ENCODE measurements around the gene MAB21L3.
"Not testable (repeated sequence)": the region's sequence is repeated elsewhere in the genome, so short reads cannot be mapped to it uniquely, and the experiment has no call there.

The MAB21L3 gene

DNA sequence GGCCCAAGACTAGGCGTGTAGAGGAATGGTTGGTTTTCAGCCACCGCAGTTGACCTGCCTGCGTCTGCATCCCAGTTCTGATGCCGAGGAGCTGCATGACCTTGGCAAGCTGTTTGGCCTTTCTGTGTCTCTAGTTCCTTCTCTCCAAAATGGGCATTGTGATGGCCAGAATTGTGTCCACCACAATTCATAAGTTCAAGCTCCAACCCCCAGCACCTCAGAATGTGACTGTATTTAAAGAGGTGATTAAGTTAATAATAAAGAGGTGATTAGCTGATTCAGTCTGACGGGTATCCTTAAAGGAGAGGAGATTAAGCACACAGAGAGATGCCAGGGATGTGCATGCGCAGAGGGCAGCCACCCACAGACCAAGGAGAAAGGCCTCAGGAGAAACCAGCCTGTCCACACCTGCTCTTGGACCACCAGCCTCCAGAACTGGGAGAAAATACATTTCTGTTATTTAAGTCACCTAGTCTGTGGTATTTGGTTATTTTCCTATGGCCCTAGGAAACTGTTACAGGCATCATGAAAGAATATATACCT lies 28.5 kb downstream of the MAB21L3 start:
- DNase-seq, result no peak

- DNase-seq, result no peak
Measured at GRCh38 chr1:116144151-116144550, 33.0 kb downstream of the MAB21L3 start.

GRCh38 chr1:116146447-116147113 lies 35.4 kb downstream of the MAB21L3 start:
- not testable (repeated sequence) for DNase-seq

- DNase-seq, result no peak
Measured at GRCh38 chr1:116147114-116147510, 35.9 kb downstream of the MAB21L3 start.

DNA sequence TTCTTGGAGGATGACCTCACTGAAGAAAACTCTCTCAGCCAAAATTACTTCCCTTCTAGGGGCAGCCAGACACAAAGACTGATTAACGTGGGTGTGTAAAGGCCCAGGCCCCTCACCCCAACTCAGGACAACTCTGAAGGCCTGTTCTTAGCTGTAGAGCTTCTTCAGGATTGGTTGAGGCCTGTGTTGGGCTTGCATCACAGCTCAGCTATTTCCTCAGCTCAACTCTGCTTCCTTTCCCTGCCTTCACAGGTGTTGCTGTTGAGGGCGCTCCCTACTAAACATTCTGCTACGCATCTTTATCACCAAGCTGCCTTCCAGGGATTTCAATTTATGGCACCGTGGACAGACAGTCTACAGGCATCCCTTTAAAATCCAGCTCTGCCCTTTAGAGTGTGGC lies 36.8 kb downstream of the MAB21L3 start:
- DNase-seq, result no peak

- no peak for DNase-seq
Measured at GRCh38 chr1:116148967-116149366, 37.8 kb downstream of the MAB21L3 start.

DNA sequence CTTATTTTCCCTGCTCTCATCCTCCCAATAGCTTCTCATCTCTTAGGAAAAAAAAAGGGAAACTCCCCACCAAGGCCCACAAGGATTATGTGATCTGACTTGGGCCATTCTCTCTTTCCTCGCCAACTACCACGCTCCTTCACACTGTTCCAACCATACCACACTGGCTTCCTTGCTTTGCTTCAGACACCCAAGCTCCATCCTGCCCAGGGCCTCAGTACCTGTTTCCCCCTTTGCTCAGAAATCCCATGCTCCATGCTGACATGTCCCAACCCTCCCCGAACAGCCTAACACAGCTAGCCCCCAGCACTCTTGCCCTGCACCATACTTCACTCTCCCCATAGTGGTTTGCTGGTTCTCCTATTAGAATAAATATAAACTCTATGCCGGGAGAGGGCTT lies 39.2 kb downstream of the MAB21L3 start:
- DNase-seq, result no peak

GRCh38 chr1:116151739-116152576 lies 40.8 kb downstream of the MAB21L3 start:
- peak; percentile 58 to 83 for DNase-seq

DNA sequence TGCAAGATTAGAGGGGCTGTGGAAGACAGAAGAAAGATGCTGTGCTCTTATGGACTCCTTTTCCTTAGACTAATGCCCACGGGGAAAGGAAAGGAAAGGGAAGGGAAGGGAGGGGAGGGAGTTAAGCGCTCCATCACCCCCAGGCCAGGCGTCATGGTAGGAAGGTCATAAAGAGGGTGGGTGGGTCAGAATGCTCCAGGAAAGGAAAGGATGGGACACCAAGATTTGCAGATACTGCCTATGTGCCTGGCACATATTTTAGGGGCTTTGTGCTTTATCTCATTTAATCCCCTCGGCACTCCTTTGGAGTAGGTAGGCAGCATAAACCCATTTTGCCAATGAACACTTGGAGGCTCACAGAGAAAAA lies 41.4 kb downstream of the MAB21L3 start:
- DNase-seq, result no peak

DNA sequence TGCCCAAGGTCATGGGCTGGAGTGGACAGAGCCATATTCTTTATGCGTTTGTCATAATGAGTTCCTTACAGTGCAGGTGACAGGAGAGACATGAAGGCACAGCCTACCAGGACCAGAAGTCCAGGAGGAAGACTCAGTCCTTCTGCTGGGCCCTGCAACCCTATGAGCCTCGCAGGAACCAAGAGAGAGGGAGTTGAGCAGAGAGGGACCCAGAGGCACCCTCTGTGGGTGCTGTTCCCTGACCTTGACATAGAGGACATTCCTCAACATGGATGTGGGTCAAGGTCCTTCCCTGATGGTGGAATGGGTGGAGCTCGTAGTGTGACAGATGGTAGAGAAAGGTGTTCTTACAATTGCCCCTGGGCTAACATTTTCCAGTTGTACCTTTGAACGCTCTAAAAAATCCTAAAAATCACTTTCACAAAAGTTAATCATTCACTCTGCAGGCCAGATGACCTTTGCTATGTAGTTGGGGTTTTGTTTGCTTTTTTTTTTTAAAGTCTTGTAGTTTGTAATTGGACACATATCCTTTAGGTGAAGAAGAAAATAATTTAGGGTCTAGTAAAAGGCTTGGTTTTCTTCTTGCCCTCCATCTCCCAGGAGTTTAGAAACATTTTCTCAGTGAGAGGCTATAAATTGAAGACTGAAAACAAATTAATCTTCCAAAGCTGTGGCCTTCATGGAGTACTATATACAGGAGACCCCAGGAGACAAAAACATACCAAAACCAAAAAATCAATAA lies 41.9 kb downstream of the MAB21L3 start:
- no peak for DNase-seq

- DNase-seq, result no peak
Measured at GRCh38 chr1:116153692-116154031, 42.5 kb downstream of the MAB21L3 start.

- DNase-seq, result no peak
Measured at GRCh38 chr1:116154536-116154935, 43.3 kb downstream of the MAB21L3 start.

DNA sequence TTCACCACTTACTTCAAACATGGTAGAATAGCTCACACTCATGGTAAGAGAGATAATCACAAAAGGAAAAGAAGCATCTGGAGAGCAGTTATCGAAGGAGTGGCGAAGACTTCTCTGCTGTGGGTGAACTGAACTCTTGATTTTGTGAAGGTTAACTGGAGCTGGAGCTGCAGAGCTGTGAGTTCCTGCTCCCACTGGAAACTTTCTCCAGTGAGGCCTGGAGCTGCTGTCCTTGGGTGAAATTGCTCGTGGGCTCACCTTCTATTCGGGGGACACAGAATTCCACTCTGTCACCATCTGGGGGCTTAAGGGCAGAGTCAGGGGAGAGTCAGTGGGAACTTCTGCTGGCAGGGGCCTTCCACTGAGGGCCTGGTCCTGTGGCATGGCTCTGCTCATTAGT lies 45.9 kb downstream of the MAB21L3 start:
- no peak for DNase-seq

DNA sequence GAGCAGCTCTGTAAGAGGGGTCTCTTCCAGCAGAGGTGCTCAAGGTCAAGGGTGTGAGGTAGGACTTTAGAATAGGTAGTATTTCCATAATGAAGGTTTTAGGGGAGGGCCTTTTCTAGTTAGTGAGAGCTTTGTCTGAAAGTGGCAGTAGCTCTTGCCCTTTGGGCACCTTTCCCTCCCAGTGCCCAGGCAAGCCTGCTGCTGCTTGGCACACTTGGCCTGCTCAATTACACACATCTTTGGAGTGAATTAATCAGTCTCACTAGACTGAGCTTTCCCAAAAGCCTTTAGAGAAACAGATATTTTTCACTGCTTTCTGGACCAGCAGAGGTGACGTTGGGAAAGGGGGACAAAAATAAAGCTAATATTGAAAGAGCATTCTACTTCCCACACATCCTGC lies 48.0 kb downstream of the MAB21L3 start:
- DNase-seq, result no peak

GRCh38 chr1:116159611-116160010 lies 48.4 kb downstream of the MAB21L3 start:
- no peak for DNase-seq

- DNase-seq, result no peak
Measured at GRCh38 chr1:116161390-116161789, 50.2 kb downstream of the MAB21L3 start.

DNA sequence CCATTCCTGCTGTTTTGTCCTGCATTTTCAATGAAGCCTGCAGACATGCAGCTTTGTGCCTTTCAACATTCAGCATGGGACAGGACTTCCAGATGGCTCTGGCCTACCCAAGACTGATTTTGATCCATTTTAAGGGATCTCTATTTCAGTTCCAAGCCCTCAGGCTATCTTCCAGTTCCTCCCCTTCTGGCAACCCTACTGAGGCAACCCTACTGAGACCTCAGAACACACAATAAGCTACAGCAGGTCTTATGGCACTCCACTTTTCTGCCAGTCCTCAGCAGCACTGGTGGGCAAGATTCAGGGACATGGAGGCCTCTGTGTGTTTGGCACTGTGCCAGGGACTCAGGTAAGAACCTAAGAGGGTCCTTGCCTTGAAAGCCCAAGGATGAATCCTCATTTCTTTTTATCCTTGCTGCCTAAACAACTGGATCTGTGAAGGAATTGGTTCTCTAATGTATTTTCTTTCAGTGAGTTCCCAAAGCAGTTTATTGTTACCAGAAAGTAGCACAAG lies 50.7 kb downstream of the MAB21L3 start:
- peak in 1 of 2 experiments; percentile 41 for DNase-seq

DNA sequence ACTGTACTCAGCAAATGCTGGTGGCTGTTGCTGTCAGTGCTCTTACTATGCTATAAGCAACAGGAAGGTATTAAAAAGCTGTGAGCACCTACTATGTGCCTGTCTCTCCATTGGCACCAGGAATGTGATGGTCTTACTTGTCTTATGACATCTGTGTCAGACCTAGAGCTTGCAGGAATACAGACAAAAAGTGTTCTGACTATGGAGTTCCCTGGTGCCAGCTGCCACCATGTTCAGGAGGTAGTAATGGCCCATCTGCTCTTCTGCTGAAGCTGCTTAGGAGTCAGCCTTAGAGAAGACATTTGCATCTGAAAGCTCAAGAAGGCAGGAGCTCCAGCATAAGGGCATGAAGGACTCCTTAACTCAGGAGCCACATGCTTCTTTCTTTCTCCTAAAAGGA lies 52.3 kb downstream of the MAB21L3 start:
- DNase-seq, result no peak

GRCh38 chr1:116164150-116164549 lies 53.0 kb downstream of the MAB21L3 start:
- DNase-seq, result no peak

GRCh38 chr1:116164604-116165368 lies 53.6 kb downstream of the MAB21L3 start:
- peak in 1 of 2 experiments; percentile 32 for DNase-seq

DNA sequence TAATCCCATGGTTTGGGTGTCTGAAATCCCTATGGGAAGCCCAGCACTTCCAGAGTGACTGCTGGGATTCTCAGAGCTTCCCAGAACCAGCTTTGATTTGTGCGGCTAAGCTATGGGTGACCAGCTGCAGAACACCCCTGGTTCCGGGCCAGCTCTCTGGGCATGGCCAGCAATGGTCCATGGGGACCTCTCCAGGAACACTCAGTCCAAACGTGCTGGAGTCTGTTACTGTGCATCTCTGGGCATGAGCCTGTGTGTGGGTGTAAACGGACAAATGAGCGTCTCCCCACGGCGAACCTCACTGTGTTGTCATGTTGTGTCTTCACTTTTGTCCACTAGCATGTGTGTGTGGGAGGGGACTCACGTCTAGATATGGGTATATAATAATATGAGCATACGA lies 54.4 kb downstream of the MAB21L3 start:
- no peak for DNase-seq

DNA sequence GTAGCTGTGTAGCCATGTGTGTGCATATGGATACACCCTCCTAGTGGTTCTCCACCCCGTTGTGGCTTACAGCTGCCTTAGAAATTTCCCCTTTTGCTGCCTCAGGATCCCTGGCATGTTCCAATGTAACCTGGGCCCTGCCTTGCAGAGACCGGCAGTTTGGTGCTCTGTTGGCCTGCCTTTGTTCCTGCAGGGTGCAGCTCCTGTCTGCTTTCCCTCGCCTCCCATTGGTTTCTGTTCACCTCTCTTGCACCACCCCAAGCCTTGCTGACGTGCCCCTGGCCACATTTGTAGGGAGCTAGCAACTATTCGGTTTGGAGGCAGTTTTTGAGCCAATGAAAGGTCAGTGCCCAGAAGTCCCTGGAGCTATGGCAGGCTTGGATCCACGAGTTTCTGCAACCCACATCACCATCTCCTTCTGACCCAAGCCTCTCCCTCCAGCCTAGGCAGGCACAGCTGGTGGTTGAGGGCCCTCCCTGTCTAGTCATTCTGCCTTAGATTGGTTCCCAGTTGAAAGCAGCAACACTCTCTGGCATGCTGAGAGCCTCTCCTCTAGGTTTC lies 54.9 kb downstream of the MAB21L3 start:
- DNase-seq, result no peak
